ENCODE data around the gene HDAC9. TPM values are rescaled to one million over a fixed set of nuclear protein-coding genes. Genes with fewer than 3 reads are reported as not detected.
"Not testable (repeated sequence)": the region's sequence is repeated elsewhere in the genome, so short reads cannot be mapped to it uniquely, and the experiment has no call there.

HDAC9 gene
- total RNA-seq, 1 experiment from 2014 or later: 20.3 TPM

DNA sequence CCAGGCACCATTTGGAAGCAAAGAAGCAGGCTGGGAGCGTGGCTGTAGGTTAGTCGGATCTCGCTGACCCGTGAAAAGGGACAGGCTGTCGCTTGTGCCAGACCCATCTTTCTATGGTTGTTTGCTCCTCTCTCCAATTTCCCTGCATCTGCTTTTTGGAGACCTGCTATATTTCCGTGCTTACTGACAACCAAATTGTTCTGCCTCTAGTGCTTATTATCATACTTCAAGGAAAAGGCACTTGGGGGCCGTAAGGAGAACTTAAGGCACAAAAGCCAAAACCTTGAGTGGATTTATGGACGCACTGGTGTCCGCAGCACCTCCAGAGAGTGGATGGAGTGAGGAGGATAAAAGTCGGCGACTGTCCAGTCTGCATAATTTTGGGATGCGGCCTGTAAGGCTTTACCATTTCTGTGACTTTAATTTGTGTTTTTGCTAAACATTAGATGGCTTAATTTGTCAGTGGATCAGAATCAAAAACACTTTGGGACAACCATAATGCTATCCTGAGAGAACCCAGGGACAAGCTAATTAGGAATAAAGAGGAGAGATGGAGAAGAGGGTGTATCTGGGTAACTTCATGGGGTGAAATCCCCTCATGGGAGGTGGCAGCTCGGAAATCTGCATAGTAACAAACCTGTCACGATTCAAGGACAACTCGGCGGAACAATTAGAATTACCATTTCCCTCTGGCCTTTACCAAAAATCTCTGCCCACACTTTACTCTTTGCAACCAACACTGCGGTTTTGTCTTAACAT lies 206.7 kb downstream of the HDAC9 start:
- DNase-seq (ENCODE audit: low read depth, low spot score): no peak
- in situ Hi-C loops (cut with HindIII; ENCODE audit: low pct_unique_long_range_greater_than_20kb, low sequenced_read_pairs): no loop called here

GRCh38 chr7:18703685-18704084 lies 208.1 kb downstream of the HDAC9 start:
- in situ Hi-C loops (cut with HindIII; ENCODE audit: low pct_unique_long_range_greater_than_20kb, low sequenced_read_pairs): no loop called here

GRCh38 chr7:18706670-18707069 lies 211.1 kb downstream of the HDAC9 start:
- peak; percentile 37 for DNase-seq (ENCODE audit: low read depth, low spot score)
- in situ Hi-C loops (cut with HindIII; ENCODE audit: low pct_unique_long_range_greater_than_20kb, low sequenced_read_pairs): no loop called here

More at GRCh38 chr7:18703685-18704084, 208.1 kb downstream of the HDAC9 start:
- no peak for DNase-seq (ENCODE audit: low read depth, low spot score)

DNA sequence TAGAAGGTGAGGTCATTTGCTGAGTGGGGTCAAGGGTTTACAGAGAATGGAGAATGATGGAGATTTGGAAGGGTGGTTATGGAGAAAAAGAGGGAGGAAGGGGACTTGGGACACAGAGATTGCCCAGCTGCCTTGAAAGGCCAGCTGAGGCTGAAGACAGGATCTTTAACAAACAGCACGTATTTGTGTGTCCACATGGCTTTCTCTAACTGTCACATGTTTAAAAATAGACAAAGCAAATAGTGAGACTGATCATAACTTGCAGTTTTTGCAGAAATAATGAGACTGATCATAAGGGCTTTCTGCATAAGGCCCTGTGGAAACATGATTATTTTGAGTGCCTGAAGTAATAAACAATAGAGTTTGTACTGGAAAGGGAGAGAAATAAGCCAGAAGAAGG lies 212.7 kb downstream of the HDAC9 start:
- in situ Hi-C loops (cut with HindIII; ENCODE audit: low pct_unique_long_range_greater_than_20kb, low sequenced_read_pairs): no loop called here
- DNase-seq (ENCODE audit: low read depth, low spot score): peak; percentile 11

GRCh38 chr7:18715988-18716387 lies 220.4 kb downstream of the HDAC9 start:
- DNase-seq (ENCODE audit: low read depth, low spot score): no peak
- in situ Hi-C loops (cut with HindIII; ENCODE audit: low pct_unique_long_range_greater_than_20kb, low sequenced_read_pairs): no loop called here

GRCh38 chr7:18721429-18721828 lies 225.9 kb downstream of the HDAC9 start:
- DNase-seq (ENCODE audit: low read depth, low spot score): no peak
- in situ Hi-C loops (cut with HindIII; ENCODE audit: low pct_unique_long_range_greater_than_20kb, low sequenced_read_pairs): no loop called here

DNA sequence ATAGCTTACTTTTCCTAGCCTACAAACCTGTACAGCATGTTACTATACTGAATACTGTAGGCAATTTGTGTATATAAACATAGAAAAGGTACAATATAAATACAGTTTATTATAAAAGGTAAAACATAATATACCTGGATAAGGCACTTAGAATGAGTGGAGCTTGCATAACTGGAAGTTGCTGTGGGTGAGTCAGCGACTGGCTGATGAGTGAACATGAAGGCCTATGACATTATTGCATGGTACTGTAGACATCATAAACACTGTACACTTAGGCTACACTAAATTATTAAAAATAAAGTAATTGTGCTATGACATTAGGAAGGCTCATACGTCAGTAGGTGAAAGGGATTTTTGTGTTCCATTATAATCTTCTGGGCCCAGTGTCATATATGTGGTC lies 228.8 kb downstream of the HDAC9 start:
- in situ Hi-C loops (cut with HindIII; ENCODE audit: low pct_unique_long_range_greater_than_20kb, low sequenced_read_pairs): no loop called here
- no peak for DNase-seq (ENCODE audit: low read depth, low spot score)

GRCh38 chr7:18727115-18727870 lies 231.7 kb downstream of the HDAC9 start:
- no peak for DNase-seq (ENCODE audit: low read depth, low spot score)
- in situ Hi-C loops (cut with HindIII; ENCODE audit: low pct_unique_long_range_greater_than_20kb, low sequenced_read_pairs): no loop called here

- in situ Hi-C loops (cut with HindIII; ENCODE audit: low pct_unique_long_range_greater_than_20kb, low sequenced_read_pairs); DNase-seq (ENCODE audit: low read depth, low spot score): not testable (repeated sequence)
These were observed 240.5 kb downstream of the HDAC9 start for GRCh38 chr7:18736012-18736411.

- in situ Hi-C loops (cut with HindIII; ENCODE audit: low pct_unique_long_range_greater_than_20kb, low sequenced_read_pairs): no loop called here
- no peak for DNase-seq (ENCODE audit: low read depth, low spot score)
These were observed 245.0 kb downstream of the HDAC9 start for GRCh38 chr7:18740579-18740988.

DNA sequence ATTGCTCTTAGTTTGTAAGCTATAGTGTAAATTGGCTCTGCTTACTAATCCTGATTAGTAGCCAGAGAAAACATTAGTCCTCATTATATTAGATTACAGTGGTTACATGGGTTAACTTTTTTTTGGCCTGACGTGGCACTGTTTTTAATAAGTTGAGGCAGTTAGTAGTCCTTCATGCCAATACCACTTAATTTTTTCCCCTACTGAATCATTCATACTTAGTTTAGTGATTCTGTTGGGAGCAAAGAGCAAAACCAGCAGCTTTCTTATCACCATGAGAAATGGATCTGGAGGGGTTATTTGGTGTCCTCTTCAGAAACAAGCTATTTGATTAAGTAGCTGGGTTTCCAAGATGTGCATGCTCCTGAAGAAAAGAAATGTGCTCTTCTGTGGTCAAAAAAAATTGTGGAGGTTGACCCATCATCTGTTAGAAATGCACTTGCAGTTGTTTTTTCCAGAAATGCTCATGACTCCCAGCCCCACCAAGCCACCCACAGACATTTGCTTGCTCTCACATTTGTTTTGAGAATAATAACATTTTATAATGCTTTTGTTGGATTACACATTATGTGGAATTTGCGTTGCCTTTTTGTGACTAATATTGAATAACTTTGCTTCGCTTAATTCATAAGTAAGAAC lies 258.5 kb downstream of the HDAC9 start:
- DNase-seq (ENCODE audit: low read depth, low spot score): no peak
- in situ Hi-C loops (cut with HindIII; ENCODE audit: low pct_unique_long_range_greater_than_20kb, low sequenced_read_pairs): no loop called here

GRCh38 chr7:18754766-18755165 lies 259.2 kb downstream of the HDAC9 start:
- peak; percentile 45 for DNase-seq (ENCODE audit: low read depth, low spot score)
- in situ Hi-C loops (cut with HindIII; ENCODE audit: low pct_unique_long_range_greater_than_20kb, low sequenced_read_pairs): no loop called here

- no peak for DNase-seq (ENCODE audit: low read depth, low spot score)
- in situ Hi-C loops (cut with HindIII; ENCODE audit: low pct_unique_long_range_greater_than_20kb, low sequenced_read_pairs): no loop called here
These were observed 260.2 kb downstream of the HDAC9 start for GRCh38 chr7:18755793-18756192.

- in situ Hi-C loops (cut with HindIII; ENCODE audit: low pct_unique_long_range_greater_than_20kb, low sequenced_read_pairs): no loop called here
- DNase-seq (ENCODE audit: low read depth, low spot score): no peak
These were observed 261.0 kb downstream of the HDAC9 start for GRCh38 chr7:18756378-18757050.

- in situ Hi-C loops (cut with HindIII; ENCODE audit: low pct_unique_long_range_greater_than_20kb, low sequenced_read_pairs): no loop called here
- no peak for DNase-seq (ENCODE audit: low read depth, low spot score)
These were observed 264.5 kb downstream of the HDAC9 start for GRCh38 chr7:18760046-18760445.

GRCh38 chr7:18760631-18761445 lies 265.3 kb downstream of the HDAC9 start:
- DNase-seq (ENCODE audit: low read depth, low spot score): no peak
- in situ Hi-C loops (cut with HindIII; ENCODE audit: low pct_unique_long_range_greater_than_20kb, low sequenced_read_pairs): no loop called here

GRCh38 chr7:18762189-18762588 lies 266.6 kb downstream of the HDAC9 start:
- no peak for DNase-seq (ENCODE audit: low read depth, low spot score)
- in situ Hi-C loops (cut with HindIII; ENCODE audit: low pct_unique_long_range_greater_than_20kb, low sequenced_read_pairs): no loop called here

Measured in SK-MEL-5 (cell line).